Esophagus muscularis mucosa (tissue), 4 donors: Measurements from ENCODE around the gene MMP24OS. TPM values are rescaled to one million over a fixed set of nuclear protein-coding genes. Genes with fewer than 3 reads are reported as not detected.

Experiments used
- DNase-seq: peaks from one replicate; pipeline ENCODE4 v3.0.0-alpha.2; 2017; ENCODE audit errors: extremely low spot score
- H3K27ac ChIP-seq, 4 donors: fragments of 200-600 bp; sonication (generic); replicated peaks in 1 of 4; 1 replicate in 3 of 4; 2 replicates in 1 of 4; pipeline ENCODE4 v1.5.1; 2016 to 2019; ENCODE audit warnings: mild to moderate bottlenecking in 1 of 4
- H3K27me3 ChIP-seq, 4 donors: fragments of 200-600 bp; sonication (generic); one replicate each; pipeline versions ENCODE4 v1.5.1 to v1.6.0; 2016 to 2019
- H3K36me3 ChIP-seq, 4 donors: fragments of 200-600 bp; sonication (generic); one replicate each; pipeline ENCODE4 v1.5.1; 2016 to 2019
- H3K4me1 ChIP-seq, 4 donors: fragments of 200-600 bp; sonication (generic); one replicate each; pipeline ENCODE4 v1.5.1; 2016 to 2019
- H3K4me3 ChIP-seq, 4 donors: fragments of 200-600 bp; sonication (generic); 1 replicate in 2 of 4; 2 replicates in 2 of 4; pipeline ENCODE4 v1.5.1; 2016 to 2019; ENCODE audit warnings: mild to moderate bottlenecking in 4 of 4, moderate library complexity in 1 of 4
- H3K9me3 ChIP-seq, 4 donors: fragments of 200-600 bp; sonication (generic); 1 replicate in 3 of 4; 2 replicates in 1 of 4; pipeline ENCODE4 v1.5.1; 2016 to 2019
- EP300 ChIP-seq: sonication (generic); formaldehyde crosslinking; IDR thresholded peaks from one replicate; pipeline ENCODE4 v1.6.1; 2017; ENCODE audit warnings: antibody characterized with exemption
- POLR2A ChIP-seq: fragments of 450-650 bp; IDR thresholded peaks from one replicate; pipeline ENCODE4 v1.6.1; 2017; ENCODE audit warnings: antibody characterized with exemption, moderate library complexity, mild to moderate bottlenecking, low read depth
- POLR2AphosphoS5 ChIP-seq, 2 donors: sonication (generic); formaldehyde crosslinking; IDR thresholded peaks; one replicate each; pipeline ENCODE4 v1.6.1; 2017; ENCODE audit warnings: antibody characterized with exemption in 2 of 2
- WGBS: methylation state at CpG from one replicate; pipeline ENCODE4 v1.1.5; 2018; 5-methylcytosine and 5-hydroxymethylcytosine counted together
- intact Hi-C: fragments of 100-400 bp; cut with DNase I; formaldehyde crosslinking; loops from one replicate; pipeline ENCODE4 v1.15.1; 2023
- total RNA-seq, 4 donors: library from RNA; depleted of rRNA; stranded (reverse); fragments of >200 nt; gene quantifications; one replicate each; pipeline versions ENCODE4 v1.1.0 to v1.2.1, GENCODE V29; 2016
- TF ChIP-seq, protein P1 (sequence below), 3 experiments: fragments of 200-600 bp in 2 of 3; fragments of 450-650 bp in 1 of 3; sonication (generic) in 2 of 3; IDR thresholded peaks; one replicate each; pipeline ENCODE4 v1.5.1; 2017 to 2019; ENCODE audit warnings: antibody characterized with exemption in 3 of 3, mild to moderate bottlenecking in 2 of 3, moderate library complexity in 1 of 3

Gene MMP24OS
- total RNA-seq, 4 donors from 2014 or later, result 27.7 to 37.8 (median 32.0) TPM

DNA sequence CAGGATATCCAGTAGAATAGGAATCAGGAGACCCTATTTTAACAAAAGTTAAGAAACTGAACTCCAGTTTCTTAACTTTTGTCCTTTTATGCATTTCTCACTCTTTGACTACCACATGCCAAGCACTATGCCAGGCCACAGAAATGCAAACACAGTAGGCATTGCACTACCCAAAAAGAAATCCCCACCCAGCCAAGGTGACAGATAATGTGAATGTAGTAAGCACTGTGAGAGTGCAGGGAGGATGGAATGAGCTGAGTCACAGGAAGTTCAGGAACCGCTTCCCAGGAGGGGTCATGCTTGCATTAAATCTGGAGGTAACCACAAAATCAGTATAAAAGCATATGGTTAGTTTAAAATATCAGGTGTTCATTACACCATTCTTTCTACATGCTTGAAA lies 34.4 kb upstream of the MMP24OS start:
- WGBS, result 80% methylated on average over 1 of the region's 1 CpG
- Histone ChIP-seq H3K4me1 (peaks cover 15 to 18% (median 17%) of the 10 kb centered on the region in 4 donors), H3K27me3 (no peaks in the 10 kb centered on the region), H3K9me3 (no peaks in the 10 kb centered on the region), H3K27ac (no peak overlapping the region), H3K36me3 (peaks cover 0 to 32% (median 12%) of the 10 kb centered on the region in 4 donors), H3K4me3 (no peak overlapping the region)
- DNase-seq, result no peak
- no peak for TF ChIP-seq EP300
- no peak for TF ChIP-seq POLR2A
- TF ChIP-seq, protein P1, sequence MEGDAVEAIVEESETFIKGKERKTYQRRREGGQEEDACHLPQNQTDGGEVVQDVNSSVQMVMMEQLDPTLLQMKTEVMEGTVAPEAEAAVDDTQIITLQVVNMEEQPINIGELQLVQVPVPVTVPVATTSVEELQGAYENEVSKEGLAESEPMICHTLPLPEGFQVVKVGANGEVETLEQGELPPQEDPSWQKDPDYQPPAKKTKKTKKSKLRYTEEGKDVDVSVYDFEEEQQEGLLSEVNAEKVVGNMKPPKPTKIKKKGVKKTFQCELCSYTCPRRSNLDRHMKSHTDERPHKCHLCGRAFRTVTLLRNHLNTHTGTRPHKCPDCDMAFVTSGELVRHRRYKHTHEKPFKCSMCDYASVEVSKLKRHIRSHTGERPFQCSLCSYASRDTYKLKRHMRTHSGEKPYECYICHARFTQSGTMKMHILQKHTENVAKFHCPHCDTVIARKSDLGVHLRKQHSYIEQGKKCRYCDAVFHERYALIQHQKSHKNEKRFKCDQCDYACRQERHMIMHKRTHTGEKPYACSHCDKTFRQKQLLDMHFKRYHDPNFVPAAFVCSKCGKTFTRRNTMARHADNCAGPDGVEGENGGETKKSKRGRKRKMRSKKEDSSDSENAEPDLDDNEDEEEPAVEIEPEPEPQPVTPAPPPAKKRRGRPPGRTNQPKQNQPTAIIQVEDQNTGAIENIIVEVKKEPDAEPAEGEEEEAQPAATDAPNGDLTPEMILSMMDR (IDR thresholded peaks at IDR 0.05), result no peak
- no peak for TF ChIP-seq POLR2AphosphoS5 (IDR thresholded peaks at IDR 0.05)
- intact Hi-C loops, result no loop called here

DNA sequence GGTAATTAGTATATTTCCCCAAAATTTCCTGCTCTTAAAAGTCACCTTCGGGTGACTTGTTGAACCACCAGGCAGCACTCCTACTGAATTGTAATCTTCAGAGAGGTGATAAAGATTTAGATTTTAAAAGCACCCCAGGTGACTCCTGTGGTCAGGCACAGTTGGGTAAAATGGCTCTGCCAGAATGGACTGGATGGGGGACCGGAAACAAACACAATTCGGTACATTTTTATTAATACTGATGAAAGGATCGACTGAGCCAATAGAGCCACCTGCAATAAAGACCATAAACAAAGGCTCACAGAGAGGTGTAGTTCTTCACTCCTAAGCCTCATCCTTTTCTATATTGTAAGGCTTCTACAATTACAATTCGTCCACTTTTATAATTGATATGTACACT lies 33.9 kb upstream of the MMP24OS start:
- intact Hi-C loops, result no loop called here
- WGBS, result 98% methylated on average over 5 of the region's 5 CpGs
- Histone ChIP-seq H3K9me3 (no peaks in the 10 kb centered on the region), H3K4me1 (peaks cover 19 to 23% (median 22%) of the 10 kb centered on the region in 4 donors), H3K27me3 (no peaks in the 10 kb centered on the region), H3K4me3 (no peak overlapping the region), H3K27ac (no peak overlapping the region), H3K36me3 (peaks cover 0 to 32% (median 12%) of the 10 kb centered on the region in 4 donors)
- TF ChIP-seq POLR2A (no peak), POLR2AphosphoS5 (IDR thresholded peaks at IDR 0.05) (no peak), EP300 (no peak)
- TF ChIP-seq, protein P1 (IDR thresholded peaks at IDR 0.05), result no peak
- DNase-seq, result no peak

DNA sequence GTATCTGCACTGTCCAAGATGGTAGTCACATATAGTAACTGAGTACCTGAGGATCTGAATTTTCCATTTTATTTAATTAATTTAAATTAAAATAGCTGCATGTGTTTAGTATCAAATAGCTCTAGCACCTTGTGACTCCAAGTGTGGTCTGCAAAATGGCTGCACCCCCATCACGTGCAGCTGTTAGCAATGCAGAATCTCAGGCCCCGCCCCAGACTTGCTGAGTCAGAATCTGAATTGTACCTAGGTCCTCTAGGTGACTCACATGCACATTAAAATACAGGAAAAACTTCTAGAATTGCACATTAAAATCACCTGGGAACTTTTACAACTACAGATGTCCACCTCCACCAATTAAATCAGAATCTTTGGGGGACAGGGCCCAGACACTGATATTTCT lies 33.5 kb upstream of the MMP24OS start:
- H3K4me3 ChIP-seq, result no peak overlapping the region
- no peak overlapping the region for H3K27ac ChIP-seq
- H3K27me3 ChIP-seq, result no peaks in the 10 kb centered on the region
- H3K36me3 ChIP-seq, result peaks cover 0 to 33% (median 12%) of the 10 kb centered on the region in 4 donors
- peaks cover 22 to 28% (median 26%) of the 10 kb centered on the region in 4 donors for H3K4me1 ChIP-seq
- DNase-seq, result no peak
- 89% methylated on average over 2 of the region's 2 CpGs for WGBS
- intact Hi-C loops, result no loop called here
- TF ChIP-seq, protein P1 (IDR thresholded peaks at IDR 0.05), result no peak
- TF ChIP-seq POLR2AphosphoS5 (IDR thresholded peaks at IDR 0.05) (no peak), EP300 (no peak), POLR2A (no peak)
- H3K9me3 ChIP-seq, result no peaks in the 10 kb centered on the region

DNA sequence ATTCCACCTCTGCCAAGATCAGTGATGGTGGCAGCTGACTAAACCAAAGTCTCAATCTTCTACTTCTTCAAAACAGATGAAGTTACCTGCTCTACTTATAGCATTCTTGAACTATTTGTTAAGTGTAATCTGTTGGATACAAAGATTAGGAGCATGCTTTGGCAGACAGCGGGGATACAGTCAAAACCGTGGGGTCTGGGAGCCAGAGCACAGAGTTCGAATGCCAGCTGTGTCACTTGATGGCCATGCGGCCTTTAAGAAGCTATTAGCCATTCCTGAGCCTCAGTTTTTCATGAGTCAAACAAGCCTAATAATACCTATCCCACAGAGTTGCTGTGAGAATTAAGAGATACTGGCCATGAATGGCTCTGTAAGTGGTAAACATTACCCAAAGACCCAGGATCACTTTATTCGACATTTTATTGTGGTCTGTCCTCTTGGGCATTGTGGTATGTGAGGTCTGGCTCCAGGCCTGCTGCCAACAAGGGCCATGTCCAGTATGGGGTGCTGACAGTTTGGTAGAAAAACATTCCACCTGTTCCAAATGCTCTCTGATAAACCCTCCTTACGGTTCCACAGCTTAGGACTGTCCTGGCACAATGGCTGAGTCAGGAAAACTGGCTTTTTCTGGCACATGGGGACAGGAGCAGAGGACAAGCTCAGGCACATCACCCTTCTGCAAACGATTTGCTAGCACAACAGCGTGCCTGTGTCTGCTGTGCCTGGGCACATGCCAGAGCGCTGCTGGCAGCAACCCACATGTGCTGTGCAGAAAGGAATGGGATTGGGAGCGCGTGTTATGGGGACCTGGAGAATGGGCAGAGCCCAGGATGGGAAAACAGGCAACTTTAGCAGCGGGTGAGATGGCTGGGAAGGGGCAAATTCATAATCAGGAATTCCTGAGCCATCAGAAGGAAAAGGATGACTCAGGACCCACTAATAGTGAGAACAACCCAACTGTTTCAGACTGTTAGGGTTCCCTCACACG lies 30.0 kb upstream of the MMP24OS start:
- peak; percentile 40 to 41 for TF ChIP-seq POLR2AphosphoS5 (IDR thresholded peaks at IDR 0.05)
- TF ChIP-seq, protein P1 (IDR thresholded peaks at IDR 0.05), result no peak
- no peaks in the 10 kb centered on the region for H3K27me3 ChIP-seq
- H3K4me3 ChIP-seq, result no peak overlapping the region
- H3K27ac ChIP-seq, result peak overlapping the region; percentile 40 to 60 (median 51)
- H3K9me3 ChIP-seq, result no peaks in the 10 kb centered on the region
- H3K4me1 ChIP-seq, result peaks cover 22 to 53% (median 52%) of the 10 kb centered on the region in 4 donors
- peaks cover 0 to 28% (median 8%) of the 10 kb centered on the region in 4 donors for H3K36me3 ChIP-seq
- intact Hi-C loops, result no loop called here
- no peak for DNase-seq
- WGBS, result 55% methylated on average over 12 of the region's 13 CpGs
